Right lobe of liver (tissue), 4 donors: ENCODE measurements around the gene AREL1.

Experiments used
- CTCF ChIP-seq, 4 donors: fragments of 200-600 bp in 3 of 4; fragments of 450-650 bp in 1 of 4; IDR thresholded peaks; one replicate each; pipeline versions ENCODE4 v1.5.1 to v1.8.0; 2016 to 2022; ENCODE audit warnings: antibody characterized with exemption in 4 of 4, mild to moderate bottlenecking in 2 of 4
- POLR2A ChIP-seq: fragments of 450-650 bp; IDR thresholded peaks from one replicate; pipeline ENCODE4 v1.6.1; 2017; ENCODE audit warnings: antibody characterized with exemption, mild to moderate bottlenecking
- donor health status: DM: no; HTN: no; CAD: no.
- donor health status: DM: no; HTN: no; CAD: no.
- donor health status: DM: no; HTN: yes; CAD: no.

GRCh38 chr14:74618078-74618952, 94.6 kb downstream of the AREL1 start:
- TF ChIP-seq CTCF (IDR thresholded peaks at IDR 0.05) (peak in 2 of 4 donors; percentile 18 to 27), POLR2A (no peak)
